Neural crest cell (in vitro differentiated cells): ENCODE data around the gene MAS1L. TPM values are rescaled to one million over a fixed set of nuclear protein-coding genes. Genes with fewer than 3 reads are reported as not detected.
"Not testable (repeated sequence)": the region's sequence is repeated elsewhere in the genome, so short reads cannot be mapped to it uniquely, and the experiment has no call there.

ENCODE experiments used
- DNase-seq: peaks from one replicate; pipeline ENCODE4 v3.0.0; 2021; ENCODE audit warnings: low read depth, mixed read lengths, low spot score
- H3K27ac Mint-ChIP-seq: one replicate; pipeline ENCODE4 v1.8.0; 2021; ENCODE audit warnings: mild to moderate bottlenecking, mixed read lengths; ENCODE audit not compliant: unreplicated experiment
- H3K27me3 Mint-ChIP-seq: 2 replicates; pipeline ENCODE4 v1.8.0; 2021; ENCODE audit warnings: low read depth, mild to moderate bottlenecking, mixed read lengths
- H3K36me3 Mint-ChIP-seq: 2 replicates; pipeline ENCODE4 v1.8.0; 2021; ENCODE audit warnings: low read depth, mild to moderate bottlenecking, mixed read lengths
- H3K4me1 Mint-ChIP-seq: 2 replicates; pipeline ENCODE4 v1.8.0; 2021; ENCODE audit warnings: mixed read lengths
- H3K4me3 Mint-ChIP-seq: one replicate; pipeline ENCODE4 v1.8.0; 2021; ENCODE audit warnings: mild to moderate bottlenecking, mixed read lengths
- H3K9me3 Mint-ChIP-seq: 2 replicates; pipeline ENCODE4 v1.8.0; 2021; ENCODE audit warnings: mixed read lengths
- total RNA-seq: library from RNA; stranded (reverse); gene quantifications from 2 replicates; pipeline ENCODE4 v1.2.1, GENCODE V29; 2021
- TF ChIP-seq, protein P1 (sequence below): fragments of 200-600 bp; sonication (generic); conservative IDR thresholded peaks from 2 replicates; pipeline ENCODE4 v1.5.0; 2021; ENCODE audit warnings: antibody characterized with exemption, mild to moderate bottlenecking

The MAS1L gene
- total RNA-seq, 1 donor from 2014 or later = not detected

DNA sequence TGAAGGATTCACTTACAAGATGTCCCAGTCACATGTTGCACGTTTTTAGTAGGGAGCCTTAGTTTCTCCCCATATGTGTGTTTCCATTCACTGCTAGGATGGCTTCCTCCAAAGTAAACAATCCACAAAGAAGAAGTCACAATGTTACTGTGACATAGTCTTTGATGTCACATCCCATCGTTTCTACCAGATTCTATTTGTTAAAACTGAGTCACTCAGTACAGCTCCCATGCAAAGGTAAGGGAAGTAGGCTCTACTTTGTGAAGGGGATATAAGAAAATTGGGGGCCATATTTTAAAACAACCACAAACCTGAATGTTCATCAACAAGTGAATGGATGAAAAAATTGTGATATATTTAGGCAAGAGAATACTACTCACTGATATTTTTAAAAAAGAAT lies 30.8 kb downstream of the MAS1L start, which contains the start of the genes OR11A1 and OR2H1:
Gene OR11A1 (minus strand): TSS at position 101 of the 400 bp plus-strand sequence. CDS start 29,430 bp downstream, outside the sequence.
Gene OR2H1 (plus strand): TSS at position 185 of the 400 bp plus-strand sequence. CDS start 4,615 bp downstream, outside the sequence.
- Mint-ChIP-seq H3K27ac (no peak within 1 kb of the TSS), H3K27me3 (peaks cover 3% of the 10 kb centered on the region), H3K9me3 (no peaks in the 10 kb centered on the region), H3K4me3 (no peak within 1 kb of the TSS), H3K4me1 (no peaks in the 10 kb centered on the region), H3K36me3 (no peaks in the 10 kb centered on the region)
- TF ChIP-seq, protein P1, sequence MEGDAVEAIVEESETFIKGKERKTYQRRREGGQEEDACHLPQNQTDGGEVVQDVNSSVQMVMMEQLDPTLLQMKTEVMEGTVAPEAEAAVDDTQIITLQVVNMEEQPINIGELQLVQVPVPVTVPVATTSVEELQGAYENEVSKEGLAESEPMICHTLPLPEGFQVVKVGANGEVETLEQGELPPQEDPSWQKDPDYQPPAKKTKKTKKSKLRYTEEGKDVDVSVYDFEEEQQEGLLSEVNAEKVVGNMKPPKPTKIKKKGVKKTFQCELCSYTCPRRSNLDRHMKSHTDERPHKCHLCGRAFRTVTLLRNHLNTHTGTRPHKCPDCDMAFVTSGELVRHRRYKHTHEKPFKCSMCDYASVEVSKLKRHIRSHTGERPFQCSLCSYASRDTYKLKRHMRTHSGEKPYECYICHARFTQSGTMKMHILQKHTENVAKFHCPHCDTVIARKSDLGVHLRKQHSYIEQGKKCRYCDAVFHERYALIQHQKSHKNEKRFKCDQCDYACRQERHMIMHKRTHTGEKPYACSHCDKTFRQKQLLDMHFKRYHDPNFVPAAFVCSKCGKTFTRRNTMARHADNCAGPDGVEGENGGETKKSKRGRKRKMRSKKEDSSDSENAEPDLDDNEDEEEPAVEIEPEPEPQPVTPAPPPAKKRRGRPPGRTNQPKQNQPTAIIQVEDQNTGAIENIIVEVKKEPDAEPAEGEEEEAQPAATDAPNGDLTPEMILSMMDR = no peak
- no peak for DNase-seq

DNA sequence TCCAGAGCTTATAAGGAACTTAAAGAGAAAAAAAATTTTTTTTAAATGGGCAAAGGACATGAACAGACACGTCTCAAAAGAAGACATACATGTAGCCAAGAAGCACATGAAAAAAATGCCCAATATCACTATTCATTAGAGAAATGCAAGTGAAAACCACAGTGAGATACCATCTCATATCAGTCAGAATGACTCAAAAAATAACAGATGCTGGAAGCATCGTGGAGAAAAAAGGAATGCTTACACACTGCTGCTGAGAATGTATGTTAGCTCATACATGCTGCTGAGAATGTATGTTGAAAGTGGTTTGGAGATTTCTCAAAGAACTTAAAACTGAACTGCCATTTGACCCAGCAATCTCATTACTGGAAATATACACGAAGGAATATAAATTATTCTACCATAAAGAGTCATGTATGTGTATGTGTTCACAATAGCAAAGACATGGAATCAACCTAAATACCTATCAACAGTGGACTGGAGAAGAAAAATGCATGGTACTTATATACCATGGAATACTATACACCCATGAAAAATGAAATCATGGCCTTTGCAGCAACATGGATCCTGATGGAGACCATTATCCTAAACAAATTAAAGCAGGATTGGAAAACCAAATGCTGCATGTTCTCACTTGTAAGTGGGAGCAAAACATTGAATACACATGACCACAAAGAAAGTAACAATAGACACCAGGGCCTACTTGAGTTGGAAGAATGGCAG lies 36.1 kb downstream of the MAS1L start:
- no peak overlapping the region for H3K27ac Mint-ChIP-seq
- no peak for DNase-seq
- H3K36me3 Mint-ChIP-seq = no peaks in the 10 kb centered on the region
- H3K9me3 Mint-ChIP-seq = no peaks in the 10 kb centered on the region
- H3K27me3 Mint-ChIP-seq = no peaks in the 10 kb centered on the region
- TF ChIP-seq, protein P1 = no peak
- peaks cover 5% of the 10 kb centered on the region for H3K4me1 Mint-ChIP-seq
- H3K4me3 Mint-ChIP-seq = no peak overlapping the region

DNA sequence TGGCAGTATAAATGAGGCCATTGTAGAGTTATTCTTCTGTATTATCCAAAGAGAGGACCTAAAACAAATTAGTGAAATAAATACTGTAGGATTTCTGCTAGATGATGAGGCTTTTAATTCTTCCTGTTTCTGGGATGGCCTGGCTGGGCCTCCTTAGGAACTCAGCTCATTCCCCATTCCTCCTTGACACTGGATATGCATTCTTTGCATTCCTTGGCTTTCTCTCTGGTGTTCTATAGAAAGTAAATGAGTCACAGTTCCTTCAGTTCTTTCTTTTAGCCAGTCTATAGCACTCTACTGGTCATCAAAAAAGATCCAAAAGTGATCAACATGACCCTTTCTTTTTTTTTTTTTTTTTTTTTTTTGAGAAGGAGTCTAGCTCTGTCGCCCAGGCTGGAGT lies 40.1 kb downstream of the MAS1L start:
- H3K36me3 Mint-ChIP-seq = no peaks in the 10 kb centered on the region
- H3K27me3 Mint-ChIP-seq = peaks cover 4% of the 10 kb centered on the region
- H3K9me3 Mint-ChIP-seq = peaks cover 9% of the 10 kb centered on the region
- no peak for DNase-seq
- TF ChIP-seq, protein P1 = no peak
- no peak overlapping the region for H3K4me3 Mint-ChIP-seq
- peaks cover 5% of the 10 kb centered on the region for H3K4me1 Mint-ChIP-seq
- H3K27ac Mint-ChIP-seq = no peak overlapping the region

DNA sequence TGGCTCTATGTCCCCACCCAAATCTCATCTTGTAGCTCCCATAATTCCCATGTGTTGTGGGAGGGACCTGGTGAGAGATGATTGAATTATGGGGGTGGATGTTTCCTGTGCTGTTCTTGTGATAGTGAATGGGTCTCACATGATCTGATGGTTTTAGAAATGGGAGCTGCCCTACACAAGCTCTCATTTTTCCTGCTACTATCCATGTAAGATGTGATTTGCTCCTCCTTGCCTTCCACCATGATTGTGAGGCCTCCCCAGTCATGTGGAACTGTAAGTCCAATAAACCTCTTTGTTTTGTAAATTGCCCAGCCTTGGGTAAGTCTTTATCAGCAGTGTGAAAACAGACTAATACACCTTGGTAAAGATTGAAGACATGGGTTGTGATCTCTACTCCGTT lies 43.7 kb downstream of the MAS1L start:
- not testable (repeated sequence) for DNase-seq, H3K36me3 Mint-ChIP-seq, H3K4me3 Mint-ChIP-seq, H3K27me3 Mint-ChIP-seq, H3K27ac Mint-ChIP-seq, H3K4me1 Mint-ChIP-seq, H3K9me3 Mint-ChIP-seq

DNA sequence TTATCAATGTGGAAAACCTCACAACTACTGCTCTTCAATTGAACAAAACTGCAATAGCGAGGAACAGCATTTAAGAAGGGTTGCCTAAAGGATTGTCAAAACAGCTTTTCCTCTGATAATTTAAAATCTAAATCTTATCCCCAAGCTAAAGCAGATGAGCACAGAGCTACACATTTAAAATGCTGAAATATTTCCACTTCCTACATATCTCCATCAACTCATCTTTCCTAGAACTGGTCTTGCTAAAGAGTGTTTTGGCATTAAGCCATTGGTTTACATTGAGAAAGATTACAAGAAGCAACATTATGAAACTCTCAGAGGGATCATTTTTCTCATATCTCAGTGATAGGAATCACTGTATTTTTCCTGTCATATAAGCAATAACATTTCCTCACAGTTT lies 45.0 kb downstream of the MAS1L start:
- no peak overlapping the region for H3K27ac Mint-ChIP-seq
- no peaks in the 10 kb centered on the region for H3K36me3 Mint-ChIP-seq
- H3K4me3 Mint-ChIP-seq = no peak overlapping the region

DNA sequence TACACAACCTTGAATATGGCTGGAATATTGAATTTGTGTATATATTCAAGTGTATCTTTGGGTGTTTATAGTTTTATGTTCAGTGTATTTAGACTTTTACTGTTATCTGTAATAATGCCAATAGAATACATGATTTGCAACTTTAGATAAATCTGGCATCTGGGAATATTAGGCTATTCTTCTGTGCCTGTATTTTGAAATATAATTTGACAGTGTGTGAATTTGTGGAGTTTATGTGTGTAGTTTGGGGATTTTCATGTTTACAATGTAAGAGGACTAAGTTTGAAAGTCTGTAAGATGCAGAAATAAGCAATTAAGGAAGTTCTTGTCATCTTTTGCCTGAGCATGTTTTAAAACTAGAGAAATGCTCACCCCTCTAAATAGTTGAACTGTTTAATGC lies 48.8 kb downstream of the MAS1L start, which contains the start of gene OR10C1:
Gene OR10C1 (plus strand): TSS at position 301 of the 400 bp plus-strand sequence. CDS start 710 bp downstream, outside the sequence.
- H3K27me3 Mint-ChIP-seq = peaks cover 13% of the 10 kb centered on the region
- no peak within 1 kb of the TSS for H3K27ac Mint-ChIP-seq
- no peaks in the 10 kb centered on the region for H3K4me1 Mint-ChIP-seq
- no peaks in the 10 kb centered on the region for H3K36me3 Mint-ChIP-seq
- no peak for DNase-seq
- TF ChIP-seq, protein P1 = no peak
- no peak within 1 kb of the TSS for H3K4me3 Mint-ChIP-seq
- H3K9me3 Mint-ChIP-seq = peaks cover under 1% of the 10 kb centered on the region

More for the DNA sequence above, 45.0 kb downstream of the MAS1L start:
- no peak for DNase-seq
- TF ChIP-seq, protein P1 = no peak
- peaks cover 4% of the 10 kb centered on the region for H3K4me1 Mint-ChIP-seq
- peaks cover 10% of the 10 kb centered on the region for H3K27me3 Mint-ChIP-seq
- H3K9me3 Mint-ChIP-seq = peaks cover 9% of the 10 kb centered on the region

DNA sequence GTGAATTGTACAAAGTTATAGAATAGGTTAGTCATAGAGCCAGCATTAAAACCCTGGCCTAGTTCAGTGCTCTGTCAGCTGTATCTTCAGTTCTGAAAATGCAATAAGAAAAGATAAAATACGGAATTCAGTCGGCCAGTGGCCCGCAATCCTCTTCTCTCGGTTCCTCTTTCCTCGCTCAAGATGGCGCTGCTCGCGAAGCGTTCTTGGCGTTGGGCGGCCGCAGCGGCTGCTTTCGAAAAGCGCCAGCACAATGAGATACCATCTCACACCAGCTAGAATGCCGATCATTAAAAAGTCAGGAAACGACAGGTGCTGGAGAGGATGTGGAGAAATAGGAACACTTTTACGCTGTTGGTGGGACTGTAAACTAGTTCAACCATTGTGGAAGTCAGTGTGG lies 51.0 kb downstream of the MAS1L start:
- peaks cover 15% of the 10 kb centered on the region for H3K27me3 Mint-ChIP-seq
- not testable (repeated sequence) for H3K4me3 Mint-ChIP-seq

More for the DNA sequence above, 51.0 kb downstream of the MAS1L start:
- DNase-seq, H3K4me1 Mint-ChIP-seq, H3K36me3 Mint-ChIP-seq, H3K9me3 Mint-ChIP-seq, H3K27ac Mint-ChIP-seq: not testable (repeated sequence)
